HS-5 (cell line): Measurements from ENCODE around the gene ARL5A.
"Not testable (repeated sequence)": the region's sequence is repeated elsewhere in the genome, so short reads cannot be mapped to it uniquely, and the experiment has no call there.

Experiments
- DNase-seq: peaks from one replicate; pipeline ENCODE4 v3.0.0-alpha.2; 2012; ENCODE audit warnings: low read depth

Gene ARL5A

GRCh38 chr2:151828143-151828889 lies at the start of gene ARL5A:
Gene ARL5A (minus strand): TSS chr2:151828421. CDS start chr2:151828176, 245 bp downstream.
- peak; percentile 70 for DNase-seq

GRCh38 chr2:151875631-151876030 lies 47.4 kb upstream of the ARL5A start:
- DNase-seq, result not testable (repeated sequence)

- DNase-seq, result no peak
Measured at GRCh38 chr2:151872463-151872862, 44.2 kb upstream of the ARL5A start.

GRCh38 chr2:151869291-151869690 lies 41.1 kb upstream of the ARL5A start:
- no peak for DNase-seq

- DNase-seq, result no peak
Measured at GRCh38 chr2:151862700-151863099, 34.5 kb upstream of the ARL5A start.

- DNase-seq, result no peak
Measured at GRCh38 chr2:151861174-151861573, 33.0 kb upstream of the ARL5A start.

- no peak for DNase-seq
Measured at GRCh38 chr2:151860613-151861146, 32.5 kb upstream of the ARL5A start.

GRCh38 chr2:151860210-151860609 lies 32.0 kb upstream of the ARL5A start:
- DNase-seq, result no peak

- no peak for DNase-seq
Measured at GRCh38 chr2:151857650-151858049, 29.4 kb upstream of the ARL5A start.

GRCh38 chr2:151855111-151855510 lies 26.9 kb upstream of the ARL5A start:
- no peak for DNase-seq

GRCh38 chr2:151853070-151853758 lies 25.0 kb upstream of the ARL5A start:
- no peak for DNase-seq

- no peak for DNase-seq
Measured at GRCh38 chr2:151852260-151853069, 24.2 kb upstream of the ARL5A start.

GRCh38 chr2:151851761-151852160 lies 23.5 kb upstream of the ARL5A start:
- DNase-seq, result no peak

- DNase-seq, result no peak
Measured at GRCh38 chr2:151849413-151850010, 21.3 kb upstream of the ARL5A start.

GRCh38 chr2:151845884-151846283 lies 17.7 kb upstream of the ARL5A start:
- no peak for DNase-seq

GRCh38 chr2:151845481-151845880 lies 17.3 kb upstream of the ARL5A start:
- no peak for DNase-seq

- DNase-seq, result no peak
Measured at GRCh38 chr2:151844211-151844896, 16.1 kb upstream of the ARL5A start.

GRCh38 chr2:151843691-151844061 lies 15.5 kb upstream of the ARL5A start:
- no peak for DNase-seq

GRCh38 chr2:151842830-151843690 lies 14.8 kb upstream of the ARL5A start:
- no peak for DNase-seq

- no peak for DNase-seq
Measured at GRCh38 chr2:151841047-151841424, 12.8 kb upstream of the ARL5A start.
